Astrocyte of the hippocampus (primary cell): Measurements from ENCODE around the gene NUDT12.

Source experiments
- DNase-seq: peaks from one replicate; pipeline ENCODE4 v3.0.0; 2011; ENCODE audit warnings: low read depth, low spot score

NUDT12 gene

GRCh38 chr5:103562453-103563157 is at the start of gene NUDT12:
TSS of gene NUDT12 (minus strand) at chr5:103562789. CDS start at chr5:103560248, 2,541 bp downstream.
- peak; percentile 89 for DNase-seq

DNA sequence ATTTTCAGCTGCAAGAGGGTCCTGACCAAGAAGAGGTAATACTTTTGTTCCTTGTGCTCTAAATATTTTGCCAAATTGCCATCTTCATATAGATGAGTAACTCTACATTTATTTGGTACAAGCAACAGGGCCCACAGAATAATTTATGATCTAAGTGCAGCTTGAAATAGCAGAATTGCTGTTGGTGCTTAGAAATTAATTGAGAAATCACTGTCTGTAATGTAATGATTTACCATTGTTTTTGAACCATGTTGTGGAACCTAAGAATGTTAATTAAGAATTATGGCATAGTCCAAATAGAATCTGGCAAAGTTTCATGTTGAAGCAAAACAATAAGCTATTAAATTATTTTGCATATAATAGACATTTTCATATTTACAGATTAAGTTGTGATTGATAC is 44.8 kb upstream of the NUDT12 start:
- DNase-seq, result no peak

- DNase-seq, result no peak
Observed at GRCh38 chr5:103605277-103605676, 42.7 kb upstream of the NUDT12 start.

- no peak for DNase-seq
Observed at GRCh38 chr5:103602438-103602837, 39.8 kb upstream of the NUDT12 start.

DNA sequence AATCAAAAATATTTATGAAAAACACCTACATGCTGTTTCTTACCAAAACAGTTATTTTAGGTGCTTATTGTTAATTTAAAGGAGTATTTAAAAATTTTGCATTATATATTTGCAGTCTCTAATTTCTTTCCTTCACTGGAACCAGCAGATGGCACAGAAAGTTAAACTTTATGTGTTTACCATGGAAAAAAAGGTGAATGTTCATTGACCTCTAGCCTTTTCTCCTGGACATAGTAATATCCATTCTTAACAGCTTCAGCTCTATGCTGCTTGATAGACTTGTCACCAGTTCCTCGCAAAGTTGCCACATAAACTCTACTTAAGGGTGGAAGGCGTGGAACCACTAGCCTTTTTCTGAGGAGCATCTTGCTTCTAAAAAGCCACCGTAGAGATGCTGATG is 38.7 kb upstream of the NUDT12 start:
- no peak for DNase-seq

DNA sequence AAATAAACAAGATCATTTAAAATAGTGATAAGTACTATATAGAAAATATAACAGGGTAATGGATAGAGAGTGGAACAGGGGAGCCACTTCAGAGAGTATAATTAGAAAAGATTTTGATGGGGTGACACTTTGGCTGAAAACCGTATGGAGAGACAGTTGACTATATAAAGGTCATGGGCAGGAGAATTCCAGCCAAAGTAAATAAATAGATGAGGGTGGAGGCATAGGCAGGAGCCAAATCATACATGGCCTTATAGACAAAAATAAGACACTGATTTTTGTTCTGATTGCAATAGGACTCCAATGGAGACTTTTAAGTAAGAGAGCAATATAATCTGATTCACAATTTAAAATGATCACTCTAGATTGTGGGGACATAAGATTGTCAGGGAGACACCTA is 37.5 kb upstream of the NUDT12 start:
- DNase-seq, result no peak

DNA sequence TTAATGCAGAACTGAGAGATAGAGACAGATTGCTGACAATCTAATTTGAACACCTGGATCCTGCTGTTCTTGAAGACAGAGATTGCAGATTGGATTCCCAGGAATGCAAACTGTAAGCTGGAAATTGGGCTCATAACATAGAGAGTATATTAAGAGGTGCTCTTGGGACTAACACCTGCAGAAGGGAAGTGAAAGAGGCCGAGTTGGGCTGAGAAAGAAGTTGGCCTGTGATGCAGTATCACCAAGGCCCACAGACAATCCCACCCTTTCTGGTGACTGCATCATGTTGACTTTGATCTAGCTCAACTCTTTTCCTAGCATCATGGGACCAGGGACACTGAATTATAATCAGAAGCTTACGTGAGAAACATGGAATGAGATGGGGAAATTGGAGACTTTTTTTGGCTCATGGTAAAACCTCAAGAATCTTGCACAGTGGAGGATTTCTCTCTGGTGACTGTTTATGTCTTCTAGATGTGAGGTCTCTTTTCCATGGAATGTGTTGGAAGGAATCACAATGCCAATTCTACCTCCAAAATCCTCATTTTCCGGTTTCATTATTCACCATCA is 36.5 kb upstream of the NUDT12 start:
- DNase-seq, result peak; percentile 24

DNA sequence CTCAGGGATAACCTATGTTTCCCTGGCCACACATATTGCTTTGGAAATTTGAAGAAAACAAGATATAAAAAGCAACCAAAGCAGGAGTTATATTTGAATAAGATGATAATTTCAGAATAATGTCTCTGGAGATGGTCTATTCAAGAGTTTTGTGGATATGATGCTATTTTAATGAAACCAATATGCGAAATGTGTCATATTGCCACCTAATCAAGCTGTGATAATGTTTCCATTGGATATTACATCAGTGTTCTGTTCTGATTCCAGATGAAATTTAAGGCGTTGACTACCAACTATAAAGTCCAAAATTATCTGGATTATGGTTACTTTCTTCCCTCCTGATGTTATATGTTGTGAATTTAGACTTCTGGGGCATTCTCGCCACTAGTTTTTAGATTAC is 27.6 kb upstream of the NUDT12 start:
- DNase-seq, result no peak

DNA sequence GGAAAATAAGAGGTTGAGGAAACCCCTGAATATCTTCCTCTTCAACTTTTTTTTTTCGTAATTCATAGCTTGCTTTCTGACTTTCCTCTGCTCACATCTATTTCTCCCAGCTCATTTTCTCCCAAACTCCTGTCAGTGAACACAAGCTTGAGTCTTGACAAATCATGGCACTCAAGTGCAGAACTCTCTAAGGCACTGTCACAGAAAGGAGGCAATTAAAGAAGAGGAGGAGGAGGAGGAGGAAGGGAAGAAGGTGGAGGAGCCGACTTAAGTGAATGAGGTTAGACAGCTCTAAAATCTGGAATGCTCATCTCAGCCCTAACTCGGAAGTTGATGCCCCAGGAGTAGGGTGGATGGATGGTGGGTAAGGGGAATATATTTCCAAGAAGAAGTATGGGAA is 27.2 kb upstream of the NUDT12 start:
- DNase-seq, result no peak

DNA sequence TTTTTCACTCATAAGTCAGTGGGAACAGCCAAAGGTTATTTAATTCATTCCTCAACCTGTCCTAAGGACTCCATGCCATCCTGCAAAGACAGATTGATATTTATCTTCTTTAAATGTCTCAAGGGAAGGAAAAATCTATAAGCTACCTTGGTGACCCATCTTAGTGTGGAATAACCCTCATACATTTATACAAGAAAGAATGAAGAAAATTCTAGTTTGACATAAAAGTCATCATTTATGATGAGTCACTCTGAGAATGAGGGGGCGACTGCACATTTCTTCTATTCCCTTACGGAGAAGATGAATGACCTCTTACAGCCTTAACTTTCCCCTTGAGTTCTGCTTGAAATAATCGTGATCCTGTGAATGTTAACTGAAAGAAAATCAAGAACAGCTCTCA is 26.8 kb upstream of the NUDT12 start:
- peak; percentile 9 for DNase-seq

GRCh38 chr5:103587185-103587748 is 24.7 kb upstream of the NUDT12 start:
- peak; percentile 60 for DNase-seq

GRCh38 chr5:103582364-103582763 is 19.8 kb upstream of the NUDT12 start:
- peak; percentile 68 for DNase-seq

GRCh38 chr5:103573411-103573810 is 10.8 kb upstream of the NUDT12 start:
- DNase-seq, result no peak

- DNase-seq, result no peak
Observed at GRCh38 chr5:103572454-103572853, 9.9 kb upstream of the NUDT12 start.

DNA sequence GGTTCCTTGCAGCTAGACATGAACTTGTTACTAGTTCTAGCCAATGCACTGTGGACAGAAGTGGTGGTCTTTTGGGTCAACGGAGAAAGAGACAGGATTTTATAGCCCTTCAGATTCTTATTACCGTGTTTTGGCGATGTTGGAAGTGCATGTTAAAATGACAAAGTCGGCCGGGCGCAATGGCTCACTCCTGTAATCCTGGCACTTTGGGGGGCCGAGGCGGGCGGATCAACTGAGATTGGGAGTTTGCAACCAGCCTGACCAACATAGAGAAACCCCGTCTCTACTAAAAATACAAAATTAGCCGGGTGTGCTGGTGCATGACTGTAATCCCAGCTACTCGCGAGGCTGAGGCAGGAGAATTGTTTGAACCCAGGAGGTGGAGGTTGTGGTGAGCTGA is 9.1 kb upstream of the NUDT12 start:
- no peak for DNase-seq

GRCh38 chr5:103569313-103570060 is 6.9 kb upstream of the NUDT12 start:
- no peak for DNase-seq

DNA sequence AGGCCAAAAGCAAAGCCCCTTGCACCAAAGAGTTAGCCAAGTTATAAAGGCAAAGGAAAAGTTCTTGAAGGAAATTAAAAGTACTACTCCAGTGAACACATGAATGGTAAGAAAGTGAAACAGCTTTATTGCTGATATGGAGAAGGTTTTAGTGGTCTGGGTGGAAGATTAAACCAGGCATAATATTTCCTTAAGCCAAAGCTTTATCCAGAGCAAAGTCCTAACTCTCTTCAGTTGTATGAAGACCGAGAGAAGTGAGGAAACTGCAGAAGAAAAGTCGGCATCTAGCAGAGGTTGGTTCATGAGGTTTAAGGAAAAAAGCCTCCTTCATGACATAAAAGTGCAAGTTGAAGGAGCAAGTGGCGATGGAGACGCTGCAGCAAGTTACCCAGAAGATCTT is 3.1 kb upstream of the NUDT12 start:
- no peak for DNase-seq

GRCh38 chr5:103561685-103562452 is 720 bp downstream of the NUDT12 start:
- peak; percentile 4 for DNase-seq

DNA sequence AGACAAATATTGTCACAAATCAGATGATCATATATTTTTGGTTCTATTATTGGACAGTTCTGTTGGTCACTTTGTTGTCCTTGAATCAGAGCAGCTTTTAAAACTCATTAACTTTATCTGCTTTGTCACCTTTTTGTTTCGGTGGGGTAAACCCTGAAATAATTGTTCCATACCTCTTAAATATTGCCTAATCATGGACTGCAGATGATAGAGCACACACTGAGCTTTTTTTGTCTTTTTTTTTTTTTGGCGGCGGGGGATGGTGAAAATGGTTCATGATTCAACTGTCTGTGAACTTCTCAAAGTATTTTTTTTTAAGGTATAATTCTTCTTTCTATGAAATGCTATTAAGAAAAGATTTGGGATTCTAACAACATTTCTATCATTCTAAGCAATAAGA is 1.8 kb downstream of the NUDT12 start:
- DNase-seq, result no peak

- no peak for DNase-seq
Observed at GRCh38 chr5:103546858-103547257, 15.7 kb downstream of the NUDT12 start.

DNA sequence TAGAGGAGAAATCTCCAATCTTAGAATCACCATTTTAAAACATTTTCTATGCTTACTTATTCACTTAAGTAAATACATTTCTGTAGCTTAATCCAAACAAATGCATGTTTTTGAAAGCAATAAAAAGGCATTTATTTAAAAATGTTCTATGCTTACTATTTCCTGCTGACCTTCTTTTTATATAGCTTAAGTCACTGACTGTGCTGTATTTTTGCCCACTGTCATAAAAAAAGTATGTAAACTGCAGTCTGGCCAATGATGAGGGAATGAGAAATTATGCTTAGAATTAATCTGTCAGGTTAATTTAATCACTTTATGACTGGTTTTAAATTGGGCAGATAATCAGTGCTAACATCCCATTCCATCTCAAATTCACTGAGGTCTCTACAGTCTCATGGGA is 20.1 kb downstream of the NUDT12 start:
- no peak for DNase-seq

DNA sequence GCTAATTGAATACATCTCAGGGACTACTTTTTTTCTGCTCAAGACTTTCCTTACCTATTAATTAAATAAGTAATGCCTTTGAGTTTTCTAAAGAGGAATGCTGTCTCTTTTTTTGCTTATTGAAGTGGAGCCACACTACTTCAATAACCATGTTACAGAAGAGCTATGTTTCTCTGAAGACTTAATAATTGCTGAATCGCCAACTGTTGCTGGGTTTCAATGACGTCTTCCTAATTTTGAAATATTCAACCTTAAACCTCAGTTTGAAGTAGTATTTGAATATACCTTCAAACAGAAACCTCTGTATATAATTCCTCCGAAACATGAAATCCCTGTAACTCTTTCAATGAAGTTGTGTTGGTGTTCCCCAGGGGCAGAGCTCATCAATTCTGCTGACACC is 21.0 kb downstream of the NUDT12 start:
- no peak for DNase-seq
